ENCODE data around the gene TPRX1.
"Not testable (repeated sequence)": the region's sequence is repeated elsewhere in the genome, so short reads cannot be mapped to it uniquely, and the experiment has no call there.

The TPRX1 gene

GRCh38 chr19:47804451-47804850 lies at the start of gene TPRX1:
TPRX1 (minus strand) TSS chr19:47804551; CDS start chr19:47804539, 12 bp downstream.
- not testable (repeated sequence) for DNase-seq

GRCh38 chr19:47853003-47853402 lies 48.7 kb upstream of the TPRX1 start:
- DNase-seq: no peak

DNA sequence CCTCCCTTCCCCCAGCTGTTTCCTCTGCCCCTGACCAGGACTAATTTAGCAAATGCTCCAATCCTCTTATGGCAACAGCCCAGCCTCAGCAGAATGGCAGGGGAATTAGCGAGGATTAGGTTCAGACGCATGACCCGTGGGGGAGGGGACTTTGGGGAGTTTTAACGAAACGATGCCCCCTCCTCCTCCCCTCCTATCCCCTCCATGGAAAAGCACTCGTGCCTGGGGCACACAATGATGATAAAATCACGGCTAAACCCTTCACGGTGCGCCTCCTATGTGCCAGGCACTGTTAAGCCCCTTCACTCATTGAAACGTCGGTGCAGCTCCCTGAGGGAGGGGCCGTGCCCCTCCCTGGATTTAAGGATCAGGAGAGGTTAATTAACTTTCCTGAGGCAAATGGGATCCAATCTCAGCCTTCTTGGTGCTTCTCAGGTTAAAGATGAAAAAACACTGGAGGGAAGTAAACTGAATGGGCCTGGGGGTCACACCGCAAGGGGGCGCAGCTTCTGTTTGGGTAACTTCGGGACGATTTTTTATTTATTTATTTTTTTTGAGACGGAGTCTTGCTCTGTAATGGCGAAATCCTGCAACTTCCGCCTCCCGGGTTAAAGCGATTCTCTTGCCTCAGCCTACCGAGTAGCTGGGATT lies 44.6 kb upstream of the TPRX1 start:
- DNase-seq: peak; percentile 18

DNA sequence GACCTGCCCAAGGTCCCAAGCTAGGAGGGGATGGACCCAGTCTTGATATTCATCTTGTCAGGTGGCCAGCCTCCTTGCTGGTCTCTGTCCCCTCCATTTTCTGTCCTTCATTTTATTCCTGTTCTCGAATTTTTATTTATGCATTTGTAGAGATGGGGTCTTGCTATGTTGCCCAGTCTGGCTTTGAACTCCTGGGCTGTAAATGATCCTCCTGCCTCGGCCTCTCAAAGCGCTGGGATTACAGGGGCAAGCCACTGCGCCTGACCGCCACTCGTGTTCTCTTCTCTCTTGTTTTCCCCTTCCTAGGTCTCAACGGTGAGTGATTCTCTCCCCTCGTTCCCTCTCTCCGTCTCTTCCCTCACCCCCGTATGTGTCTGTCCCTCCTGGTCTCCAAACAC lies 44.1 kb upstream of the TPRX1 start:
- no peak for DNase-seq

GRCh38 chr19:47842941-47843340 lies 38.6 kb upstream of the TPRX1 start:
- DNase-seq: no peak

DNA sequence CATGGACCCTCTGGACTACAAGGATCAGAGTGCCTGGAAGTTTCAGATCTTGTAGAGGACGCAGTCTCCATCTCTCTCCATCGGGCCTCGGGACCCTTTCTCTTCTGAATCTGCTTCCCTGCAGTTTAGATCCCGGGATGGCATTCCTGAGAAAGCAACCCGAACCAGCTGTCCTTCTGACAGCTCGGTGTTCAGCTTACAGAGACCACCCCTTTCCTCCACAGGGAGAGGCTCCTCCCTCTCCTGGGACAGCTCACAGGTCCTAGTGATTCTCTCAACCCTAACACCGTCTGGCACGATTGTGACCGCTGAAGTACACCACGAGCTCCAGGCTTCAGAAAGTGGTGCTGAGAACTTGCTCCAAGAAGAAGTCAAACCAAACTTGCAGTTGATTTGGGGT lies 35.6 kb upstream of the TPRX1 start:
- DNase-seq: no peak

- DNase-seq: no peak
Measured at GRCh38 chr19:47839411-47839810, 35.1 kb upstream of the TPRX1 start.

GRCh38 chr19:47836038-47836437 lies 31.7 kb upstream of the TPRX1 start:
- no peak for DNase-seq

GRCh38 chr19:47832723-47833122 lies 28.4 kb upstream of the TPRX1 start:
- DNase-seq: no peak

- DNase-seq: no peak
Measured at GRCh38 chr19:47826800-47827199, 22.4 kb upstream of the TPRX1 start.

DNA sequence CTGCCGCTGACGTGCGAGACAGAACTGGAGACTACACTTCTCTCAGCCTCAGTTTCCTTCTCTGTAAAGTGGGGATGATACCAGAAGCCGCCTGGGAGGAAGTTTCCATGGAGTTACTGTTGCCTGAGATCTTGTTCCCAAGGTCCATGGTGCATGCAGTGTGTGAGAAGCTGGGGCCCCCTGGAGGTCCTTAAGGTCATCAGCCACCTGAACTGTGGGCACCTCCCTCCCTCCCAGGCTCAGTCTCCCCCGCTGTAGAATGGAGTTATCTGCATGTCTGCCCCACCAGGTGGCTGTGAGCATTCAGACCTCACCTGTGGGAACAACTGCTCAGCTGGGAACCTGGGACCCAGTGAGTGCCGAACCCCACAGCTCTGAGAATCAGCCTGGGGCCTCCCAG lies 20.0 kb upstream of the TPRX1 start:
- no peak for DNase-seq

DNA sequence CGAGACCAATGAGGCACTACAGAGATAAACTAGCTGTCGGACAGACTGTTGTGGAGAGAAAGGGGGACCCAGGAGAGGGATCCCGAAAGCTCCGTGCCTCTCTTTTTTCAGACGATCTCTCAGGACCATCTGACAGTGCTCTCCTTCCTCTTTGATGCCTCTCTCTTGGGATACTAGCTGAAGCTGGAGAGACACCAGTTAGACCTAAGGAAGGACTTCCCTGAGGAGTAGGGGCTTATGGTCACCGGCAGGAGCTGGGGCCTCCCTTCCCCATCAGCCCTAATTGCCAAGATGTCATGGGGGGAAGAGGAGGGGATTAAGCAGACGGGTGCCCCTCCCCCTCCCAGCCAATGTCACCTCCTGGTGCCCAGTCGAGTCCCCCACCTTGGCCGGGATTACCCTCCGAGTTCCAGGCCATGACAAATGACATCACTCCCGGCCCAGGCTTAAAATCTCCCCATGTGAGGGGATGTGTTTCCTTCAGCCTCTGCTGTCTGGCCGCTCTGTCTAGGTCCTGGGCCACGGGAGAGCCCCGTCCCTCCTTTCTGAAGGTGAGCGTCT lies 17.2 kb upstream of the TPRX1 start, which contains the start of gene CRX:
Gene CRX, plus strand, starts transcription at position 478 of the 561 bp plus-strand sequence. CDS start 12,507 bp downstream, outside the sequence.
- DNase-seq: no peak

- DNase-seq: no peak
Measured at GRCh38 chr19:47820410-47820809, 16.1 kb upstream of the TPRX1 start.

GRCh38 chr19:47819858-47820257 lies 15.5 kb upstream of the TPRX1 start:
- DNase-seq: no peak

DNA sequence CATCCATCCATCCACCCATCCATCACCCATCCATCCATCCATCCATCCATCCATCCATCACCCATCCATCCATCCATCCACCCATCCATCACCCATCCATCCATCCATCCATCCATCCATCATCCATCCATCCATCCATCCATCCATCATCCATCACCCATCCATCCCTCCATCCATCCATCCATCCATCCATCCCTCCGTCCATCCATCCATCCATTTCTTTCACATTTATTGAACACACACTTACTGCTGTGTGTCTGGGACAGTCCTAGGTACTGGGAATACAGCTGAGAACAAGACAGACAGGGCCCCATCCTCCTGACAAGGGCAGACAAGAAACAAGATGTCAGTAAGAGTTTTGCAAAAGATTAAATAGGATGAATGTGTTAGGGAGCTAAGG lies 13.9 kb upstream of the TPRX1 start:
- DNase-seq: not testable (repeated sequence)

- not testable (repeated sequence) for DNase-seq
Measured at GRCh38 chr19:47816270-47816669, 11.9 kb upstream of the TPRX1 start.

DNA sequence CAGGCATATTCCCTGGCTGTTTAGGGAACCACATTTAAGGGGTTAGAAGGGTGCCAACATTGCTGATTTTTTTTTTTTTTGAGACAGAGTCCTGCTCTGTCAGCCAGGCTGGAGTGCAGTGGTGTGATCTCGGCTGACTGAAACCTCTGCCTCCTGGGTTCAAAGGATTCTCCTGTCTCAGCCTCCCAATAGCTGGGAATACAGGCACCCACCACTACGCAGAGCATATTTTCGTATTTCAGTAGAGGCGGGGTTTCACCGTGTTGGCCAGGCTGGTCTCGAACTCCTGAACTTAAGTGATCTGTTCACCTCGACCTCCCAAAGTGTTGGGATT lies 9.6 kb upstream of the TPRX1 start:
- no peak for DNase-seq

DNA sequence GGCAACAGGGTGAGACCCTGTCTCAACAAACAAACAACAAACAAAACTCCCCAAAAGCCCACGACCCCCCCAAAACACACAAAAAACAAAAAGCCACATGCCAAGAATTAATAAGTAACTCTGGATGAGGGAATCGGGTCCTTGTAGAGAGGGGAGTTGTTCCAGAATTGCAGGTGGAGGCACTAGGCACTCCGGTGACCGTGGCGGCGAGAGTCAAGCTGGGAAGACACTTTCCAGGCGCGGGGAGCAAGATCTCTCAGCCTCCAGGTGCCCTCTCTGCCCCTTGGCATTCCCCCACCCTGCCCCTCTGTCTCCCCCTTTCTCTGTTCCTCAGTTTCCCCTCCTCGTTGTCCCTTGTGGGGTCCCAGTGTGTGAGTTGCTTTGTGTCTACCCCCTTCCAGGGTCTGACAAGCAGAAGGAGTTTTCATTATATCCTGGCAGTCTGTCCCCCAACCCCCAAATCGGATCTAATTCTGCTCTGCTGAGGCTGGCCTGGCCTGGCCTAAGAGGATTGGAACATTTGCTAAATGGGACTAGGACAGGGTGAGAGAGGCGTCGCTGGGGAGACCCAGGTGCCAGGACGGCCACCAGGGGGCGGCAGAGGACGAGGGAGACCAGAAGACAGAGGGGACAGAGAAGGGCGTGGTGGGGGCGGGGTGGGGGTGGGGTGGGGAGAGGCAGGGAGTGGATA lies 9.1 kb upstream of the TPRX1 start:
- DNase-seq: peak; percentile 50

GRCh38 chr19:47806435-47806834 lies 2.1 kb upstream of the TPRX1 start:
- no peak for DNase-seq

DNA sequence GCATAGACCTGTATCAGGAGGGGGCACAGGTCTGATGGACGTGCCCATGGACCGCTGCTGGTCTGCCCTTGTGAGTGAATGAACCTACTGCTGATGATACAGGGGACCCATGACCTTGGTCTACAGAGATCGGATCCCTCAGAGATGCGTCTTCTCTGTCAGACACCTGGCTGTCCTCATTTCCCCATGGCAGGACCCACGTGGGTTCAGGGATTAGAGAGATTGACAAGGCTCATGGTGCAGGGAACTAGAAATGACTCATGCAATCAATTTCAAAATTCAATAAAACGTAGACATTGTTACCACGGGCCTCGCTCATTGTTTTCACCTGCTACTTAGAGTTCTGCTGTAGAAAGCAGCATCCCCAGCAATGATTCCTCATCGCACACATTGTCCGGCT lies 962 bp upstream of the TPRX1 start:
- no peak for DNase-seq

- not testable (repeated sequence) for DNase-seq
Measured at GRCh38 chr19:47803671-47804070, 680 bp downstream of the TPRX1 start.

- not testable (repeated sequence) for DNase-seq
Measured at GRCh38 chr19:47803148-47803547, 1.2 kb downstream of the TPRX1 start.

DNA sequence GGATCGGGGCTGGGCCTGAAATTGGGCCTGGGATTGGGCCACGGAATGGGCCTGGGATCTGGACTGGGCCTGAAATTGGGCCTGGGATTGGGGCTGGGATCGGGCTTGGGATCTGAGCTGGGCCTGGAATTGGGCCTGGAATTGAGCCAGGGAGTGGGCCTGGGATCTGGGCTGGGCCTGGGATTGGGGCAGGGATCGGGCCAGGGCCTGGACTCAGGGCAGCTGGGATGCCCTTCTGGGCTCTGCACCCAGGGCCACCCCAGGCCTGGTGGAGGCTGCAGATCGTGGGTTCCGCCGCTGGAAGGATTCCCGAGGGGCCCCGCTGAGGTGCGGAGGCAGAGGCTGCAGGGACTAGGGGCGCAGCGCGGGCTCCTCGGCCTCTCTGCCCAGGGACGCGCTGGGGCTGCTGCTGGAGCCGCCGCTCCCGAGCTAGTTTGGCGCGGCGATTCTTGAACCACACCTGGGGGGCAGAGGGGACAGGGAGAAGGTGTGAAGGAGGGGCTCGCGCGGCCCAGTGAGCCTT lies 1.8 kb downstream of the TPRX1 start:
- no peak for DNase-seq

GRCh38 chr19:47801270-47801669 lies 3.1 kb downstream of the TPRX1 start:
- DNase-seq: no peak

All from HCEC 1CT (cell line).